HepG2 (cell line): ENCODE measurements around the gene DAB2IP. TPM values are rescaled to one million over a fixed set of nuclear protein-coding genes. Genes with fewer than 3 reads are reported as not detected.

ENCODE experiments used
- ATAC-seq: fragments of 200-7000 bp; cut with Tn5 transposase; 3 replicates; pipeline ENCODE4 v1.9.1; 2020; ENCODE audit warnings: mild to moderate bottlenecking, moderate library complexity
- BruUV-seq: library from RNA; stranded (reverse); fragments of 400-500 nt; replicated peaks from 2 replicates; lab custom pipeline; 2021; lab: Mats Ljungman, UMichigan
- CTCF ChIA-PET: fragments of 300-600 bp; formaldehyde crosslinking; extraction: SDS; loops from one replicate; lab custom pipeline; 2021; ENCODE audit warnings: low total read pairs, inconsistent platforms, low intra/inter-chr PET ratio; lab: Yijun Ruan, JAX
- POLR2A ChIA-PET: fragments of 350-600 bp; sonication (Branson Sonifier 250); formaldehyde crosslinking; loops from one replicate; lab custom pipeline; 2020; ENCODE audit warnings: antibody characterized with exemption, inconsistent platforms; lab: Yijun Ruan, JAX
- DNase-seq: peaks from one replicate; pipeline ENCODE4 v3.0.0-alpha.2; 2015; ENCODE audit warnings: low spot score
- FAIRE-seq: peaks from 3 replicates; lab custom pipeline; 2011; peaks lifted over from hg19 to GRCh38; lab: Jason Lieb, UNC
- H2AFZ ChIP-seq: one replicate; pipeline ENCODE4 v1.6.1; 2011; ENCODE audit warnings: low read length, inconsistent platforms
- H3K27ac ChIP-seq: fragments of 300-600 bp; 3 replicates; pipeline ENCODE4 v1.8.0; 2011; ENCODE audit warnings: mixed run types, mild to moderate bottlenecking, mixed read lengths, low read length, inconsistent platforms; ENCODE audit not compliant: insufficient read depth; ENCODE audit errors: extremely low read length
- H3K27me3 ChIP-seq, 2 experiments: fragments of 200-600 bp in 1 of 2; 2 replicates in 1 of 2; 3 replicates in 1 of 2; pipeline versions ENCODE4 v1.6.0 to v1.8.0; 2011; ENCODE audit warnings: low read length in 2 of 2, mild to moderate bottlenecking in 2 of 2, moderate library complexity in 2 of 2, inconsistent platforms in 1 of 2; ENCODE audit not compliant: insufficient read depth in 2 of 2, control insufficient read depth in 1 of 2
- H3K36me3 ChIP-seq, 2 experiments: fragments of 200-600 bp in 1 of 2; replicated peaks in 1 of 2; 2 replicates in 1 of 2; 3 replicates in 1 of 2; pipeline versions ENCODE4 v1.5.1 to v1.8.0; 2011; ENCODE audit warnings: low read length in 2 of 2, inconsistent platforms in 1 of 2; ENCODE audit not compliant: insufficient read depth in 2 of 2, control insufficient read depth in 1 of 2
- H3K4me1 ChIP-seq: 2 replicates; pipeline ENCODE4 v1.5.1; 2012; ENCODE audit warnings: low read length, inconsistent platforms; ENCODE audit not compliant: insufficient read depth
- H3K4me2 ChIP-seq: 2 replicates; pipeline ENCODE4 v1.6.0; 2011; ENCODE audit warnings: low read depth, low read length, inconsistent platforms
- H3K4me3 ChIP-seq, 3 experiments: fragments of 200-600 bp in 1 of 3; sonication (generic), shearing (Covaris generic) in 1 of 3; replicated peaks in 1 of 3; 2 replicates each; pipeline ENCODE4 v1.5.1; 2011 to 2016; ENCODE audit warnings: low read length in 3 of 3, inconsistent platforms in 2 of 3, low read depth in 2 of 3, mild to moderate bottlenecking in 2 of 3, control low read depth in 1 of 3, mixed read lengths in 1 of 3; ENCODE audit not compliant: insufficient read depth in 1 of 3
- H3K79me2 ChIP-seq: one replicate; pipeline ENCODE4 v1.6.1; 2011; ENCODE audit warnings: low read length, inconsistent platforms; ENCODE audit not compliant: insufficient read depth
- H3K9ac ChIP-seq: 2 replicates; pipeline ENCODE4 v1.6.0; 2011; ENCODE audit warnings: mild to moderate bottlenecking, low read depth, low read length, inconsistent platforms; ENCODE audit not compliant: insufficient read depth
- H3K9me3 ChIP-seq: 2 replicates; pipeline ENCODE4 v1.5.1; 2012; ENCODE audit warnings: mild to moderate bottlenecking, low read length
- H4K20me1 ChIP-seq: 2 replicates; pipeline ENCODE4 v1.6.0; 2011; ENCODE audit warnings: inconsistent platforms, mild to moderate bottlenecking, low read length, moderate library complexity; ENCODE audit not compliant: insufficient read depth
- CC2D1A ChIP-seq: sonication (generic); formaldehyde crosslinking; IDR thresholded peaks from 2 replicates; pipeline ENCODE4 v1.8.1; 2023; ENCODE audit warnings: mild to moderate bottlenecking, missing genetic modification reagents
- FOSL2 ChIP-seq: sonication (generic); formaldehyde crosslinking; IDR thresholded peaks from 2 replicates; pipeline ENCODE4 v1.4.0; 2020; ENCODE audit warnings: missing genetic modification reagents
- REXO4 ChIP-seq: sonication (generic); formaldehyde crosslinking; IDR thresholded peaks from 2 replicates; pipeline ENCODE4 v1.8.0; 2022; ENCODE audit warnings: missing genetic modification reagents, mild to moderate bottlenecking, borderline replicate concordance
- SUZ12 ChIP-seq: fragments of 150-350 bp; IDR thresholded peaks from 2 replicates; pipeline ENCODE4 v1.6.1; 2014; ENCODE audit warnings: low read depth, low read length
- TP53 ChIP-seq: sonication (generic); formaldehyde crosslinking; conservative IDR thresholded peaks from 2 replicates; pipeline ENCODE4 v1.4.0; 2020; ENCODE audit warnings: missing genetic modification reagents
- ZNF253 ChIP-seq: sonication (generic); formaldehyde crosslinking; IDR thresholded peaks from 2 replicates; pipeline ENCODE4 v1.8.0; 2022; ENCODE audit warnings: mild to moderate bottlenecking, missing genetic modification reagents, borderline replicate concordance
- ZNF264 ChIP-seq: sonication (generic); formaldehyde crosslinking; IDR thresholded peaks from 2 replicates; pipeline ENCODE4 v1.4.0; 2020; ENCODE audit warnings: missing genetic modification reagents
- WGBS: methylation state at CpG from one replicate; pipeline ENCODE4 v1.1.6; 2017; ENCODE audit warnings: low lambda C conversion rate; 5-methylcytosine and 5-hydroxymethylcytosine counted together
- in situ Hi-C: cut with HindIII; loops from 2 replicates; pipeline ENCODE4 v1.10.0; 2017; ENCODE audit warnings: low pct_unique_long_range_greater_than_20kb; ENCODE audit not compliant: extremely low pct_ligation_motif_present
- intact Hi-C: fragments of 100-400 bp; cut with micrococcal nuclease; formaldehyde crosslinking; loops from one replicate; pipeline ENCODE4 v1.10.0; 2022; ENCODE audit not compliant: unreplicated experiment
- polyA plus RNA-seq, 8 experiments: library from polyadenylated mRNA; depleted of rRNA in 3 of 8; stranded (reverse) in 7 of 8; unstranded in 1 of 8; fragments of >200 nt; fragmentation: Illumina TruSeq in 4 of 8; extraction: Trizol in 4 of 8; gene quantifications; 2 replicates each; pipeline versions ENCODE4 v1.2.1 to v1.2.3, GENCODE V29; 2011 to 2016; ENCODE audit warnings: low read depth in 4 of 8, missing spikeins in 1 of 8, mixed read lengths in 1 of 8; ENCODE audit not compliant: insufficient read depth in 1 of 8
- total RNA-seq, 5 experiments: library from RNA; depleted of rRNA; stranded (reverse); fragments of >200 nt; fragmentation: Illumina TruSeq; extraction: Trizol; gene quantifications; 2 replicates each; pipeline ENCODE4 v1.2.3, GENCODE V29; 2016; ENCODE audit warnings: low read depth in 1 of 5
- TF ChIP-seq, protein P1 (sequence below): sonication (generic); formaldehyde crosslinking; IDR thresholded peaks from 2 replicates; pipeline ENCODE4 v1.4.0; 2020; ENCODE audit warnings: mild to moderate bottlenecking, missing genetic modification reagents
- TF ChIP-seq, protein P2 (sequence below): sonication (generic); formaldehyde crosslinking; IDR thresholded peaks from 2 replicates; pipeline ENCODE4 v1.4.0; 2020; ENCODE audit warnings: low read depth, mild to moderate bottlenecking, missing genetic modification reagents

Gene DAB2IP
- total and polyA plus RNA-seq, 2 of the 13 experiments (the other 11 are each of a cell fraction or from before 2014, with no cell fraction given) = 25.3 to 37.9 TPM

DNA sequence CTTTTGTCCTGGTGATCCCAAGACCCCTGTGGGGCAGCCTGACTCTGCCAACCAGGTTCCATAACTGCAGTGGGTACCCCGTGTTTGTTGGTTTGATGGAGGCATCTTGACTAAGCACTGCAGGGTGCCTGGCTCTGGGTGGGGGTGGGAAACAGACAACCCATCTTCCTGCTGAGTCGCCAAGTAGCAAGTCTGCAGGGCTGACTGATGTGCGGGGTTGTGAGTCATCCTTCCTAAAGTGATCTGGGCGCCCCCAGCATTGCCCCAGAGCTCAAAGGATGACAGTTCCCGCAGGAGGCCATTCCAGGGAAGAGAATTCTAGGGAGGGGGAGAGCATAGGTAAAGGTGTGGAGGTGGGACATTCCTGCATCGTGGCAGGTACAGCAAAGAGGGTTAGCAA, 23.5 kb downstream of the DAB2IP start:
- in situ Hi-C loops = no loop called here
- 17% methylated on average over 6 of the region's 6 CpGs for WGBS
- Histone ChIP-seq H3K27ac (no peak overlapping the region), H4K20me1 (no peaks in the 10 kb centered on the region), H3K9ac (no peak overlapping the region), H3K27me3 (no peaks in the 10 kb centered on the region), H3K4me3 (no peak overlapping the region), H3K36me3 (no peaks in the 10 kb centered on the region; a peak in 1 of 5 replicates)
- CTCF ChIA-PET = no interaction called here
- BruUV-seq = no TSS peak
- ATAC-seq (no peak), FAIRE-seq (no peak), DNase-seq (no peak)
- intact Hi-C loops = no loop called here
- no peak for TF ChIP-seq CC2D1A
- peak; percentile 61 for TF ChIP-seq FOSL2
- TF ChIP-seq, all 625 proteins: peak for 1
- Histone ChIP-seq H2AFZ (no peak overlapping the region), H3K4me1 (peaks cover 17% of the 10 kb centered on the region), H3K79me2 (no peaks in the 10 kb centered on the region), H3K4me2 (no peak overlapping the region), H3K9me3 (no peaks in the 10 kb centered on the region)
- POLR2A ChIA-PET = no interaction called here

DNA sequence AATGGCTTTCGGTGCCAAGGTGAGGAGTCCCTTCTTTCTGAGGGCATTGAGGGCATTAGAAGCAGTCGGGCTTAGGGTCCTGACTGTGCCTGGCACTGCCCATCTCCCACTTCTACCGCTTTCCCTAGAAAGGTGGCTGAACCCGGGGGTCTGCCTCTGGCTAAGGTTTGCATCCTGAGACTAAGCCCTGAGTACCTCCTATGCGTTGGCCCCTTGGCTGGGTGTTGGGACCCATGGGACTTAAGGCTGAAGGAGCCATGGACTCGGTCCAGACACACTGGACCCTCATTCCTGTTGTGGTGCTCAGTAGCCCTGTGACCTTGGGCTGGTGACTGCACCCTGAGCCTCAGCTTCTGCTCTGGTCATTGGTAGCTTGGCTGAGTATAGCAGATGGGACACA, 23.9 kb downstream of the DAB2IP start:
- Histone ChIP-seq H4K20me1 (no peaks in the 10 kb centered on the region), H2AFZ (no peak overlapping the region), H3K4me3 (no peak overlapping the region), H3K4me1 (peaks cover 17% of the 10 kb centered on the region), H3K4me2 (no peak overlapping the region), H3K27me3 (no peaks in the 10 kb centered on the region), H3K9ac (no peak overlapping the region), H3K27ac (no peak overlapping the region), H3K9me3 (no peaks in the 10 kb centered on the region), H3K79me2 (no peaks in the 10 kb centered on the region), H3K36me3 (no peaks in the 10 kb centered on the region; a peak in 1 of 5 replicates)
- TF ChIP-seq ZNF264 (CRISPR knock-in tag) (no peak), ZNF253 (CRISPR knock-in tag) (no peak), TP53 (CRISPR knock-in tag) (no peak), SUZ12 (no peak), REXO4 (no peak)
- TF ChIP-seq, protein P1, sequence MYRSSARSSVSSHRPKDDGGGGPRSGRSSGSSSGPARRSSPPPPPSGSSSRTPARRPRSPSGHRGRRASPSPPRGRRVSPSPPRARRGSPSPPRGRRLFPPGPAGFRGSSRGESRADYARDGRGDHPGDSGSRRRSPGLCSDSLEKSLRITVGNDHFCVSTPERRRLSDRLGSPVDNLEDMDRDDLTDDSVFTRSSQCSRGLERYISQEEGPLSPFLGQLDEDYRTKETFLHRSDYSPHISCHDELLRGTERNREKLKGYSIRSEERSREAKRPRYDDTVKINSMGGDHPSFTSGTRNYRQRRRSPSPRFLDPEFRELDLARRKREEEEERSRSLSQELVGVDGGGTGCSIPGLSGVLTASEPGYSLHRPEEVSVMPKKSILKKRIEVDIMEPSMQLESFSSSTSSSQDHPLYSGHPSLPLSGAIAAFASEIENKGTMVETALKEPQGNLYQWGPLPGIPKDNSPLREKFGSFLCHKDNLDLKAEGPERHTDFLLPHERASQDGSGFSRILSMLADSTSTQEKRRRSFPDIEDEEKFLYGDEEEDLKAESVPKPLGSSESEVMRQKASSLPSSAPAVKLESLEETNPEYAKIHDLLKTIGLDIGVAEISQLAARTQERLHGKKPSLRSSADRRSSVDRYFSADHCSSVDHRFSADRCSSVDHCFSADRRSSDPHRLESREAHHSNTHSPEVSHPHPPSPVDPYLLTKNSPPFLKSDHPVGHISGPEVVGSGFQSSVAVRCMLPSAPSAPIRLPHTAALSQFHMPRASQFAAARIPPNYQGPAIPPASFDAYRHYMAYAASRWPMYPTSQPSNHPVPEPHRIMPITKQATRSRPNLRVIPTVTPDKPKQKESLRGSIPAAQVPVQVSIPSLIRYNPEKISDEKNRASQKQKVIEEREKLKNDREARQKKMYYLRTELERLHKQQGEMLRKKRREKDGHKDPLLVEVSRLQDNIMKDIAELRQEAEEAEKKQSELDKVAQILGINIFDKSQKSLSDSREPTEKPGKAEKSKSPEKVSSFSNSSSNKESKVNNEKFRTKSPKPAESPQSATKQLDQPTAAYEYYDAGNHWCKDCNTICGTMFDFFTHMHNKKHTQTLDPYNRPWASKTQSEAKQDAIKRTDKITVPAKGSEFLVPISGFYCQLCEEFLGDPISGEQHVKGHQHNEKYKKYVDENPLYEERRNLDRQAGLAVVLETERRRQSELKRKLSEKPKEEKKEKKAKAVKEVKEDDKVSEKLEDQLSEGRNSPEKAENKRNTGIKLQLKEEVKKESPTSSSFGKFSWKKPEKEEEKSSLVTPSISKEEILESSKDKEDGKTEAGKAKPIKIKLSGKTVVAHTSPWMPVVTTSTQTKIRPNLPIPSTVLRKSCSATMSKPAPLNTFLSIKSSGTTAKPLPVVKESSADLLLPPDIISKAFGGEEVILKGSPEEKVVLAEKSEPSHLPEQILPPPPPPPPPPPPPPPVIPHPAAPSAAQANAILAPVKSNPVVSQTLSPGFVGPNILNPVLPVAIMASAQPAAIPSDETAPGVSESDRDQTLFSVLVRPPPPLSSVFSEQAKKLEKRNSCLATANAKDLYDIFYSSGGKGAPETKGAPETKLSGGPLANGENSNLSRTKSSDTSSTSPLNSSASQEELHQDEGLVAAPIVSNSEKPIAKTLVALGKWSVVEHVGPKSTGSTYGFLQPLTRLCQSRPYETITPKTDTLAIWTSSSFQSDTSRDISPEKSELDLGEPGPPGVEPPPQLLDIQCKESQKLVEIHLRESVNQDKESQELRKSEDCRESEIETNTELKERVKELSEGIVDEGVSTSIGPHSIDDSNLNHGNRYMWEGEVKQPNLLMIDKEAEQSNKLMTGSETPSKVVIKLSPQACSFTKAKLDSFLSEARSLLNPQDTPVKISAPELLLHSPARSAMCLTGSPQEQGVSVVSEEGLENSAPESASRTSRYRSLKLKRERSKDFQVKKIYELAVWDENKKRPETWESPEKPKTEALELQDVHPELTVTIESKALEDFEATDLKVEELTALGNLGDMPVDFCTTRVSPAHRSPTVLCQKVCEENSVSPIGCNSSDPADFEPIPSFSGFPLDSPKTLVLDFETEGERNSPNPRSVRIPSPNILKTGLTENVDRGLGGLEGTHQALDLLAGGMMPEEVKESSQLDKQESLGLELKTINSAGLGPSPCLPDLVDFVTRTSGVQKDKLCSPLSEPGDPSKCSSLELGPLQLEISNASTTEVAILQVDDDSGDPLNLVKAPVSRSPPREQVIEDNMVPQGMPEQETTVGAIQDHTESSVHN (CRISPR knock-in tag) = no peak
- TF ChIP-seq, protein P2, sequence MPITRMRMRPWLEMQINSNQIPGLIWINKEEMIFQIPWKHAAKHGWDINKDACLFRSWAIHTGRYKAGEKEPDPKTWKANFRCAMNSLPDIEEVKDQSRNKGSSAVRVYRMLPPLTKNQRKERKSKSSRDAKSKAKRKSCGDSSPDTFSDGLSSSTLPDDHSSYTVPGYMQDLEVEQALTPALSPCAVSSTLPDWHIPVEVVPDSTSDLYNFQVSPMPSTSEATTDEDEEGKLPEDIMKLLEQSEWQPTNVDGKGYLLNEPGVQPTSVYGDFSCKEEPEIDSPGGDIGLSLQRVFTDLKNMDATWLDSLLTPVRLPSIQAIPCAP (CRISPR knock-in tag) = no peak
- 56% methylated on average over 5 of the region's 6 CpGs for WGBS
- ChIA-PET CTCF (no interaction called here), POLR2A (no interaction called here)
- intact Hi-C loops (no loop called here), in situ Hi-C loops (no loop called here)
- FAIRE-seq (no peak), DNase-seq (no peak), ATAC-seq (peak; percentile 54)
- no TSS peak for BruUV-seq
